Activated naive CD4-positive, alpha-beta T cell (primary cell): ENCODE results near the gene BAZ2B.
"Not testable (repeated sequence)": the region's sequence is repeated elsewhere in the genome, so short reads cannot be mapped to it uniquely, and the experiment has no call there.

Source experiments
- DNase-seq, 4 experiments: peaks; one replicate each; lab custom pipeline; 2025; lab: John Stamatoyannopoulos, UW

The BAZ2B gene

DNA sequence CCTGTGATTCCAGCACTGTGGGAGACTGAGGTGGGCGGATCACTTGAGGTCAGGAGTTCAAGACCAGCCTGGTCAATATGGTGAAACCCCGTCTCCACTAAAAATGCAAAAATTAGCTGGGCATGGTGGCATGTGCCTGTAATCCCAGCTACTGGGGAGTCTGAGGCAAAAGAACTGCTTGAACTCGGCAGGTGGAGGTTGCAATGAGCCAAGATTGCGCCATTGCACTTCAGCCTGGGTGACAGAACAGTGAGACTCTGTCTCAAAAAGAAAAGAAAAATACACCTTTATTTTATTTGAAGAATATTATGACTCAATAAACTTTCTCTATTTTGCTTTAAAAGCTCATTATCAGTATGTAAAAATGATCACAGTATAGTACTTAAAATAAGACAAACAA, 81.1 kb downstream of the BAZ2B start:
- DNase-seq, result not testable (repeated sequence)

DNA sequence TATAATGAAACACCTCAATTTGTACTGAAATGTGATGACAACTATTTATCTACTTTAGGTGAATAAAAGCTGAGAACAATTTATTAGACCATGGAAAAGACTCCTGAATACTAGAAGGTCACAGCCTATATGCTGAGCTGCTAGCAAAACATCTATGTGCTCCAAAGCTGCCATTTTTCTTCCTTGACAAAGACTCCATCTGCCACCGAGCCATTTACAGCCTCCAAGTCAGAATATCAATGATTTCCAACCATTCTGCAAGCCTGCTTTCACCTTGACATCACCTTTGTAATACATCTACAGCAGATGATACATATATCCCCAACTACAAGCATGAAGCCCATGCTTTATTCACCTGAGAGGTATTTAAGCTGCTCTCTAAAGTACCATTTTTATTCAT, 84.9 kb downstream of the BAZ2B start:
- DNase-seq, result no peak

DNA sequence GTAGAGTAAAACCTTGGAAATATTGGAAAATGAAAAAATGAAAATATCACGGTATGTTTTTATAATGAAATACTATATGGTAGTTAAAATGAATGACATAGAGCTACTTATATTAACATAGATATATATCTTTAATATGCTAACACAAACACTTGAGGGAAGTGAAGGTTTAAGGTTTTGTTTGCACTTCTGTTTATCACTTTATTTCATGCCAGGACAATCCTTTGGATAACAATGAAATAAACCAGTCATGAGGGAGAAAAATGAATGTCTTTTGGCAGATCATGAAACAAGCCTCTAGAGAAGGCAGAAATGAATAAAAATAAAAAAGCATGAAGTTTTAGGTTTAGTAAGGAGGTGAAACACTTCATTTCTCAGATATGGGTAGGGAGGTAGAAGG, 89.9 kb downstream of the BAZ2B start:
- no peak for DNase-seq

DNA sequence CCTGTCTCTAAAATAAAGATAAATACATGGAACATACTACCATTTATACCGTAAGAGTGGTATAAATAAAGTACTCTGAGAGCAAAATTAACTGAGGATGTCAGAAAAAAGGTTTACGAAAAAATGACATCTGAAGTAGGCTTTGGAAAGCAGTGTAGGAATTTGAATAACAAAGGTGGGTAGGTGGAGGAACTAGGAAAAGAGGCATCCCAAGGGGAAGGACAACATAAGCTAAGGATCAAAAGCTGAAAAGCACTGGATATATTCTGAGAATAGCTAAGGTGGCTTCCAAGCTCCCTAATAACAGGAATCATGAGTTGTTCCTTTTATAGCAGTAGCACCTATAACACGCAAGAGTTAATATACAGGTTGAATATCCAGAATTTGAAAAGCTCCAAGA, 91.3 kb downstream of the BAZ2B start:
- DNase-seq, result no peak

DNA sequence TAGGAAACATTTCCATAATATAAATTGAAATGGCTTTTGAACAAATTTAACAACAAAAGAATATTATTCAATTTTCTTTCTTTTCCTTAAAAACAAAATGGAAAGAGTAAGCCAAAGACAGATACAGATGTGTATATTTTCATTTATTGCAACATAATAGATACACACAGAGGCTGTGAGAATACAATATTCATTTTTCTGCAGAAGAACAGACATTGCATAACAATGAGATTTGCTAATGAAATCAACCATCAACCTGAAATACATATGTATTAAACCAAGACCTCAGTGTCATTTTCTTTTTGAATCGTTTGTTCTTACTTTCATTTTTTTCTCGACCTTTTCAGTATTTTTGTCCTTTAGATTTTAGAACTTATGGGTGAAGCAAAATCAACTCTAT, 95.1 kb downstream of the BAZ2B start:
- no peak for DNase-seq

DNA sequence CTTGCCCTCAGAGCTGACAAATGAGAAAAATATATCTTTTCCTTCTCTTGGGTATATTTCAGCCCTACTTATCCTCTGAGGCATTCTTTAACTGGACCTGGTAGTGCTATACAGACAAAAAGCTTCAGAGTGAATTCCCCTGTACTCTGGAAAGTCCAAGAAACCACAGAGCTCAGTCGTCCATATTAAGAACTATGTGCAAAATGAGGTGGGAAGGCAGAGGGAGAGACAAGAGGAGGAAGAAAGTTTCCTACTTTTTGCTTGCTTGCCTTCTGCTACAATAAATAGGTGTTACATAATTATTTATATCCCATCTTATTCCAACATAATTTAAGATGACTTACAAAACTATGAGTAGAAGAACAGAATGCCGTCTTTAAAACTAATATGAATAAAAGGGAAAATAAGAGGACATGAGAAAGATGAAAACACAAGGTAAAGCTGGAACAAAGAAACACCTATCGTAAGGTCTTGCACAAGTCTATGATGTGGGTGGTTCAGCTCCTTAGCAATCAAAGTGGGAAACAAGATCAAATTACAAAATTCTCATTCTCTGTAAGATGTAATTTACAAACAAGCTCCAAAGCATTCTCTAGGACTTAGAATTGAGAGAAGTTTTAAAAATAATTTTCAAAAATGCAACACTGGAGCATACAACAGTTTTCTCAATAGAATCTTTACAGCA, 97.9 kb downstream of the BAZ2B start:
- no peak for DNase-seq

DNA sequence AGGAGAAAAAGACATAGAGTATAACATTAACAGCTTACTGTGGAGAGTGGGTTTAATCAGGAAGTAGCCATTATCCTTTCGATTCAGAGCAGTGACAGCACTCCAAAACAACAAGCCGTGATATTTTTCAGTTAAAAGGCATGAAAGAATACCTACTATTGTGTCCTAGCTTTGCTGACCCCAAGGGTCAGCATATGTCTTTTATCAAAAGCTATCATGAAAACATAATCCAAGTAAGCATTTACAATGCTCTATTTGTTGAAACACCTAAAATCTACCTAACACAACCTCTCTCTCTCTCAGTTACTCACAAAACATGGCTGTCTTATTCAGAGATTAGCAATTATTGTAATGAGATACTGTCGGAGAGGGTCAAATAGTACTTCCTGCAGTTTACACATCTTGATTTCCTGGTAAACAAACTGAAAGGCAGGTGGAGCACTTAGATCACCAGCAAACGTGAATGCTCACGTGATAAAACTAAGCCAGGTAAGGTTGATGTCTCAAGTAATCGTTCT, 100.0 kb downstream of the BAZ2B start:
- no peak for DNase-seq

DNA sequence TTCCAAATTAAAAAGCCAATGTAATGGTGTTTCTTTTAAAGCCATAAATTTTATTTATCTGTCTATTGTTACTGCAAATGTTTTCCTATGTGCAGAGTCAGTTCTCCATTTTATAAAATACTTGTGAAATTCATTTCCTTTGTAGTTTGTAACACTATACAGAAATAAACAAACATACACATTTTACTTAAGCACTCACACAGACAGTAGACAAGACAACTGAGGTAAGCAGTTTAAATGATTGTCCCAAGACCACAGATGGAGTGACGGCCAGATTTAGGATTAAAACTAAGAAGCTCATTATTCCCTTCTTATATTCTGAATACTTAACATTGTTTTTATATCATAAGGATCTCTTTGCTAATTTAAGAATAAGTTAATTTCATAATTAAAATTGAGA, 100.9 kb downstream of the BAZ2B start:
- no peak for DNase-seq

DNA sequence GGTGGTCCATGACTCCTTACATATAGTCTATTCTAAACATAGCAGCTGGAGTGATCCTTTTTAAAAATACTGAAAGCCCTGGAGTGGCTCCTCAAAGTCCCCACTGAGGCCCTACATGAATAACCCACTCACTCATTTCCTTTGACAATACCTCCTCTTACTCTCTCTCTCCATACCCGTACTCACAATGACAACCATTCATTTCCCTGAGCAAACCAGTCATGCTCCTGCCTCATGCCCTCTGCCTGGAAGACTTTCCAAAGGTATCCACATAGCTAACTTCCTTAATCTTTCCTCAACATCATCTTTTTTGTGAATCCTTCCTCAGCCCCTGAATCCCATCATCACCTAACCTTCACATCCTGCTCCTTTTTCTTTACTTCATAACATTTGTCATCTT, 102.6 kb downstream of the BAZ2B start:
- no peak for DNase-seq

DNA sequence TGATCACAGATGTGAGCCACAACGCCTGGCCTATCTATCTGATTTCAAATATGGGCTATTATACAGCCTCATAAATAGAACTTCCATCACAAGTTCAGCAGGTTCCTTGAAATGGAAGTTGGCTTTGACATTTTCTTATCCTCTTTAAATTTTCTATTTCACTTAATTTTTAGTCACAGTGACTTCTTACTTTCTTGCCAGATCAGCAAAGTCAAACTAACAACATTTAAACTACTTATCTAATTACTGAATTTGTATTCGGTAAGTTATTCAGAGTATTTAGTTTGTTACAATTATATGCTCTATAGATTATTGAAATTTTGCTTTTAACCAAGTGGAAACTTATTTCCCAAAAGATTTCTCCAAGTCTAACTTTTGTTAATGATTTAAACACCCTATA, 108.2 kb downstream of the BAZ2B start:
- DNase-seq, result no peak

DNA sequence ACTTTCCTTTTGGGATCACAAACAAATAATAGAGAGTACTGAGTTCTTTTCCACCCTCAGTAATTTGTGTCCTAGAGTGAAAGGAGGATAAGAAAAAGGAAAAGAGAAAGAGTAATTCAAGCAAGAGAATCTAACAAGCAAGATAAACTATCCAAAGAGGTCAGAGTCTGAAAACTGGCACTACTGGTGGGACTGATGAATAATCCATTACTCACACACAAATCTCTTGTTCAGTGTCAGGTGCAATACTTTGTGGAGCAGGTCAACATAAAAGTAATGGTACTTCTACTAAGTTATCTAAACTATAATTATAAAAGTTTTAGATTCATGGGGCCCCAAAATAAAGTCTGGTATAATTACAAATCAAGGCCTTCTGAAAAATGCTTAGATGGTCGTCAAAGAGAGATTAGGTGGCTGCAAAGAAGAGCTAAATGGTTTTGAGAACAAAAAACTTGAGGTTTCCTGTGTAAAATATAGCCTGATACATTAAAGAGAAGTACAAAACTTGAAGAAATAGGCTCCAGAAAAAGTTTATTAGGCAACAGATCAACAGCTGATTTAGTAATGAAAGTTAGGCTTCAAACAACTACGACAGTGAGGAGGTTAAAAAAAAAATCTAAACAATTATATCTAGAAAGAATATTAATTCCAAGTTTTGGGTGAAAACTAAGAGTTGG, 109.4 kb downstream of the BAZ2B start:
- no peak for DNase-seq

DNA sequence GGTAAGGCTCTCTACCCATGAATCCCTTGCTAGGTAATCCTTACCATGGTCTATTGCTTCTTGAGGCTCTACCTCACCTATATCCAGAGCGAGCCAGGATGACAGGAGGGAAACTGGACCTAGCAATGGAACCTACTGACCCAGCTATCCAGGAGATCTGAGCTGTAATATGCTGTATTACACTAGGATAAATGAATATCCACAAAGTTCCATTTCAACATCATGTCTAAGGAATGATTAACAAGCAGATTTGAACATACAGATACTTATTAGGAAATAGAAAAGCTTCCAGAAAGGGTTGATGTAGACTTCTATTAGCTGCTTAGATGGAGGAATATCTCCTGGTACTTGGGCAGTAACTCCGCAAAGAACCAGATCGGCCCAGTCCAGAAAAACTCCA, 110.1 kb downstream of the BAZ2B start:
- DNase-seq, result no peak

DNA sequence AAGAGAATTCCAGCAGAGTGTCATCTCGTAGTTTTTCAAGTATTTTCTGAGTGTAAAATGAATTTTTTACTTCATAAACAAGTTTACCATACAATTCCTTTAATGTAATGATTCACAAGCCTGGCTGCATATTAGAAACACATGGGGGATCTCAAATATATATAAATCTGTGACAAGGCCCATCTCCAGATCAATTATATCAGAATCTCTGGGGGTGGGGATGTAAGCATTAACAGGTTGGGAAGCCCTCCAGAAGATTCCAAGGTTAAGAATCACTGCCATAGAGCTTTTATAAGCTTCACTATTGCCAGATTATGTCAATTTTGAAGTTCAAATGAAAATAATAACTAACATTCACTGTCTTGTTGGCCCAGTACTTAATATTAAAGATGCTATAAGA, 111.2 kb downstream of the BAZ2B start:
- no peak for DNase-seq

DNA sequence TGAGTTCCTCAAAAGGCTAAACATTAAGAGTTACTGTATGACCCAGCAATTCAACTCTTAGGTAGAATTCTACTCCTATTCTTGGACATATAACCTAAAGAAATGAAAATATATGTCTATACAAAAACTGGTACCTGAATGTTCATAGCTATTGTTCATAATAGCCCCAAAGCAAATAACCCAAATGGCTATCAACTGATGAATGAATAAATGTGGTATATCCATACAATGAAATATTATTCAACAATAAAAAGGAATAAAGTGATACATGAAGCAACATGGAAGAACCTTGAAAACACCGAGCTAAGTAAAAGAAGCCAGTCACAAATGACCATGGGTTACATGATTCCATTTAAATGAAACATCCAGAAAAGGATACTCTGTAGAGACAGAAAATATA, 114.6 kb downstream of the BAZ2B start:
- no peak for DNase-seq

DNA sequence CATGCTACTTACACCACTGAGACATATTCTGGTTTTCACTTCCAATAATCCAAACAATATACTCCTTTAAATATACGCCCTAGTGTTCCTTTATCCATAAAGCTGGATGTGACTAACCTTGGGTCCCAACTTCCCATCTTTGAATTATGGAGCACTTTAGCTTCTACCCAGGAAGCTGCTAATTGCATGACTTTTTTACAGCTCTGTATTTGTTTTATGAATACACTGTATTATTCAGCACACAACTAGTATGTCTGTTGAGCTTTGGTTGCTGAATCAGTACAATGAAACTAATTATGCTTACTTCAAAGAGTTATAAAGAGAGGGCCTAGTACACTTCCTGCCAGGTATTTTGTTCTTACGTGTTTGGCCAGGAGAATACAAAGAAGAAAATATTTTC, 118.5 kb downstream of the BAZ2B start:
- DNase-seq, result no peak

DNA sequence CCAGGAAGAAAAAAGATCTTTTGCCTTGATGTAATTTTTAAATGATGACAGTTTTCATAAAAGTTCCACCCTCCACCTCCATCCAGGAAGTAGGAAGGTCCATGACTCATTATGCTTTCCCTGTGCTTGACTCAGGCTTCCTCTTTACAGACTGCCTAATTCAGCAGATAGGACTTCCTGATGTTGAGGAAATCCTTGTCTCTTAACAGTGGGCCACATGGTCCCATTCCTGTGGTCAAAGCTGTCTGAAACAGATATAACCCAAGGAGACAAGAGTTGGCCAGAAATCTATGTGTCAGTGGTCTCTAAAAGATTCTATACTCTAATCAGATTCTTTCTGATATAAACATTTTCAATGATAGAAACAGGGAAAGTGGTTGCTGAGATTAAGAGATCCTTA, 119.1 kb downstream of the BAZ2B start:
- no peak for DNase-seq

DNA sequence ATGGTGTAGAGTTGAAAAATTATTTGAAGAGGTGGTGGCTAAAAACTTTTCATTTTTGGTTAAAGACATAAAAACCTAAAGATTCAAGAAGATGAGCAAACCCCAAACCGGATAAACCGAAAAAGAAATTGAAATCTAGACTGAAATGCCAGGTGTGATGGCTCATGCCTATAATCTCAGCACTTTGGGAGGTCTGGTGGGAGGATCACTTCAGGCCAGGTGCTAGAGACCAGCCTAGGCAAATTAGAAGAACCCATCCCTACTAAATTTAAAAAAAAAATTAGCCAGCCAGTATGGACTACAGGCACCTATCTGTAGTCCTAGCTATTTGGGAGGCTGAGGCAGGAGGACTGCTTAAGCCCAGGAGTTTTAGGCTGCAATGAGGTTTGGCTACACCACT, 126.9 kb downstream of the BAZ2B start:
- DNase-seq, result no peak

DNA sequence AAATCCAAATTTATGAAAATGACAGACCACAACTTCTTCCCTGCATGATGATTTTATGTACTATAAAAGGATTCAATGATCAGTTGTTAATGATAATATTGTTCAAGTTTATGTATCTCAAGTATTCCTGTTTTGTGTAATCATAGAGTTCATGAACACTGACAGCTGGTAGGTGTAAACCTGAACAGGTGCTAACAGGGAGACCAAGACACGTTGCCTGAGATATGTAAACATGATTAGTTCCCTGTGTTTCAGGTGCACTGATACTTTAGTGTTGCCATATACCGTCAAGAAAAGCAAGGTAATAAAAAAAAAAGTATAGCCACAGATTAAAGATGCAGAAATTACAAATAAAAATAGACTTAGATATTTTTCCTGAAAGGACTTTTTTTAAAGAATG, 131.8 kb downstream of the BAZ2B start:
- no peak for DNase-seq

DNA sequence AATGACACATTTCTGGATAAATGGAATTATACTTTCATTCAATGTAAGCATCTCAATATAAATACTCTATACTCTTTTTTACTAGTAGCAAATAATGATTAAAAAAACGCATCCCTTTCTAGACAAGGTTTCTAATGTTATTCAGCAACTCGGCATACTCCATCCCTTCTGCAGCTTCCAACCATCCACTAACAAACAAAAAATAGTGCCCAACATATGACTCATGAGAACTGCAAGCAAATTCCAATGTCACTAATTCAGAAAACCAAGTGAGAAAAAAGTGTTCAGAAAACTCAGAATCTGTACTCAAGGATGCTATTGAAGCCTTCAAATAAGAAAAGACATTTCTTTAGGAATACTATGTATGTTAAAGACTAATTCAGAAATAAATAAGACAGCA, 140.0 kb downstream of the BAZ2B start:
- no peak for DNase-seq

DNA sequence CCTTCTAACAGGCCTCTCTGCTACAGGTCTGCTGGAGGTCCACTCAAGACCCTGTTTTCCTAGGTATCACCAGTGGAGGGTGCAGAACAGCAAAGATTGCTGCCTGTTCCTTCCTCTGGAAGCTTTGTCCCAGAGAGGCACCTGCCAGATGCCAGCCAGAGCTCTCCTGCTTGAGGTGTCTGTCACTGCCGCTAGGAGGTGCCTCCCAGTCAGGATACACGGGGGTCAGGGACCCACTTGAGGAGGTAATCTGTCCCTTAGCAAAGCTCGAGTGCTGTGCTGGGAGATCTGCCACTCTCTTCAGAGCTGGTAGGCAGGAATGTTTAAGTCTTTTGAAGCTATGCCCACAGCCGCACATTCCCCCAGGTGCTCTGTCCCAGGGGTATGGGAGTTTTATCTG, 140.6 kb downstream of the BAZ2B start:
- no peak for DNase-seq

DNA sequence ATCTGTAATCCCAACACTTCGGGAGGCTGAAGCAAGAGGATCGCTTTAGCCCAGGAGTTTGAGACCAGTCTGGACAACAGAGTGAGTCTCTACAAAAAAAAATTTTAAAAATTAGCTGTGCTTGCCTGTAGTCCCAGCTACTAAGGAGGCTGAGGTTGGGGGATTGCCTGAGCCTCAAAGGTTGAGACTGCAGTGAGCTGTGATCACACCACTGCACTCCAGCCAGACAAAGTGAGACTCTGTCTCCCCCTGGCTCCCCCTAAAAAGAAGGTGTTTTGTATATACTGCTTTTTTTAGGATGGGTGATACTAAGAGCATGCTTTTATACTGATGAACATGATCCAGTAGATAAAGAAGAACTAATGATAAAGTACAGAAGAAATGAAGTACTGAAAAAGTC, 145.0 kb downstream of the BAZ2B start:
- DNase-seq, result no peak

DNA sequence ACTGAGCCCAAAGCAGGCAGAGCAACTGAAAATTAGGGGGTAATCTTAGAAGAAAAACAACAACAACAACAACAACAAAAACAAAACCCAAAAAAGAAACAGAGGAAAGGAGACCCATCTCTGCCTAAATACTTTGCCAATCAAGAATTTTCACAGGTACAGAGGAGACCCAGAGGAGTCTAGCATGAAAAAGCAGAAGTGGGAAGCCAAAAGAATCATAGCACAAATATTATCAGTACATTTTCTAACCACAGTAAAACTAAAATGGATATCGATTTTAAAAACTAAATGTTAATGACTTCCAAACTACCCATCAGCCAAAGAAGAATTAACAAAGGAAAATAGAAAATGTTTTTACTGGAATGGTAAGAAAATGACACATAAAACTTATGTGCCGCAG, 148.1 kb downstream of the BAZ2B start:
- no peak for DNase-seq

DNA sequence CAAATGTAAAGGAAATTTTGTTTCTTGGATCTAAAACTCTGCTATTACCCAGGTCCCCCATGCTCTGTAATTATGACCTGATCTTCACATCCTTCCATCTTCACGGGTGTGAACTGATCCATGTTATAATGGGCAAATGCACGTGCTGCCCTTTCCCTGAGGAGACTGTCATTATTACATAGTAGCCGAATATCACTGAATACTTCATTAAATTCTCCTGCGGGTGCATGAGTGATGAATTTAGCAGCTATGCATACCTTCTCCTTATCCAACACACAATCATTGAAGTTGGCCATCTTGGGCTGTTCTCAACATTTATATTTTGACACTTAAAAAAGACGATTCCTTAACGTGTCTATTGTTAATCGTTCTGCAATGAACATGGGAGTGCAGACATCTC, 153.4 kb downstream of the BAZ2B start:
- DNase-seq, result no peak

DNA sequence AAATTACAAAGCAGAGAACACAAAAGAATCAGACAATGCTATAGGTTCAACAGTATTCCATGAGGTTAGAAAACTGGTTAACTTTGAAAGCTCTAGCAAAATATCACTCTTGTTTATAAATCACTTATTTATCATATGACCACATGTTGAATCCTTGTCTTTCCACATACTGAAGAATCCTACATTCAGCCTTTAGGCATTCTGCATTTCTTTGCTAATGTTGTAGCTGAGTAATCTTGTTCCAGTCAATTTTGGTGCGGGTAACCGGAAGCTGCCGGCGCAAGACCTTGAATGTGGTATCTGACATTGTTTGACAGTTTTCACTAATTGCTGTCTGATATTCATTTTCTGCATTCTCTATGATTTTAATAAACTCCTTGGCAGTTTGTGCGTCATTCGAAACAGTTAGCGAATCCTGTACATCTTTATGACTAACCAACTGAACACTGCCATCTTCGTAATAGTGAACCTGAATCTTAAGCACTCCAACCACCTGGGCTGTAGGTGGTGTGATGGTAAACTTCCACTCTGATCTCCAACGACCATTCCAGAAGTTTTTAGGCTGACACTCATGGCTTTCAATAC, 154.1 kb downstream of the BAZ2B start:
- no peak for DNase-seq
